C4-2B (cell line): ENCODE results near the gene PDRG1.

Experiments used
- H3K27ac ChIP-seq: fragments of 450-650 bp; 2 replicates; pipeline ENCODE4 v1.5.1; 2017
- ZFX ChIP-seq: fragments of 450-650 bp; IDR thresholded peaks from 2 replicates; pipeline ENCODE4 v1.6.1; 2017
- TF ChIP-seq, protein P1 (sequence below): fragments of 450-650 bp; conservative IDR thresholded peaks from 2 replicates; pipeline ENCODE4 v1.5.1; 2017; ENCODE audit warnings: mild to moderate bottlenecking

PDRG1 gene

DNA sequence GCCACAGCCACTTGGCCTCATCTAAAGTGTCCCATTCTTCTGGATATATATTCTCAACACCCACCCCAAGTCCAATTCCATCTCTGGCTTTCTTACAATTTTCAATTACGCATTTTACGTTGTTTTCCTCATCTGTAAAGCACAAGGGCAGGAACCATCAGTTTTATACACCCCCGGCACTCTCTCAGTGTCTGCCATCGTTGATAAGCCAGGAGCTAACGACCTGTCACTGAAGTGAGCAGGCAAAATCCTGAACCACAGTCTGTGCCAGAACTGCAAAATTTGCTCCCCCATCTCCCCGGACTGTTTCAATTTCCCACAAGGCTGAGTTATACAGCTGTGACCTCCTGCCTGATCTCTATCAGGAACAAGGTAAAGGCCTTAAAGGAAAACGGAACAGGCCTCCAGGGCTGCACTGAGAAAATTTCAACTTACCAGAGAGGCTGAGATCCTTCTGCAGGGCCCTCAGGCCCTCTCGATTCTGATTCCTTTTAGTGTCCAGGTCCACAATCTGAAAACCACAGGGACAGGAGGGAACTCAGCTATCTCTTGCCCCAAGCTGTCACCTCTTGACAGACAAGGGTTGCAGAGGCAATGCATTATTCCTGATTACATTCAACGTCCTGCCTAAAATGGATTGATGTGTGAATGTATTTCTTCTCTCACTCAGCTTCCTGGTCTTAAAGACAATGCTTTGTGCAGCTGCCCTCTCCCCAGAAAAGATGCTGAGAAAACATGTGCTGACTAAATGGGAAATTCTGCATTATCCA, 1.8 kb downstream of the PDRG1 start:
- H3K27ac ChIP-seq, result no peak overlapping the region; the same call in 1 of the 2 replicates
- TF ChIP-seq, protein P1, sequence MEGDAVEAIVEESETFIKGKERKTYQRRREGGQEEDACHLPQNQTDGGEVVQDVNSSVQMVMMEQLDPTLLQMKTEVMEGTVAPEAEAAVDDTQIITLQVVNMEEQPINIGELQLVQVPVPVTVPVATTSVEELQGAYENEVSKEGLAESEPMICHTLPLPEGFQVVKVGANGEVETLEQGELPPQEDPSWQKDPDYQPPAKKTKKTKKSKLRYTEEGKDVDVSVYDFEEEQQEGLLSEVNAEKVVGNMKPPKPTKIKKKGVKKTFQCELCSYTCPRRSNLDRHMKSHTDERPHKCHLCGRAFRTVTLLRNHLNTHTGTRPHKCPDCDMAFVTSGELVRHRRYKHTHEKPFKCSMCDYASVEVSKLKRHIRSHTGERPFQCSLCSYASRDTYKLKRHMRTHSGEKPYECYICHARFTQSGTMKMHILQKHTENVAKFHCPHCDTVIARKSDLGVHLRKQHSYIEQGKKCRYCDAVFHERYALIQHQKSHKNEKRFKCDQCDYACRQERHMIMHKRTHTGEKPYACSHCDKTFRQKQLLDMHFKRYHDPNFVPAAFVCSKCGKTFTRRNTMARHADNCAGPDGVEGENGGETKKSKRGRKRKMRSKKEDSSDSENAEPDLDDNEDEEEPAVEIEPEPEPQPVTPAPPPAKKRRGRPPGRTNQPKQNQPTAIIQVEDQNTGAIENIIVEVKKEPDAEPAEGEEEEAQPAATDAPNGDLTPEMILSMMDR, result no peak
- TF ChIP-seq ZFX, result no peak

DNA sequence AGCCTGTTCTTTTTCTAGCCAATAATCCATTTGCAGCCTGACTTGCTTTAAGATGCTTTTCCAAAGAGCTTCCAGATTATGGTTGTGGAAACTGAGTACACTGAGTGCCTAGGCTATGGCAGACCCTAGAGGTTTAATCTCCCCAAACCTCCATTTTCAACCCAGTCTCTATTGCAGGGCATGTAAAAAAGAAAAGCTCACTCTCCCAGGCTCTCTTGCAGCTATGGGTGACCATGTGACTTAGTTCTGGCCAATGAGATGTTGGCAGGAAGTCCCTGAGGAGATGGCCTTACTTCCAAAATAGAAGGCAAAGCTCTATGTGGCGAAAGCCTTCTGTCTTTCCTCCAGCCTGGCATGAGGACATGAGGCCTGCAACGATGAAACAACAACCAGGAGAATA, 3.8 kb downstream of the PDRG1 start:
- no peak overlapping the region for H3K27ac ChIP-seq
- TF ChIP-seq, protein P1, result no peak
- TF ChIP-seq ZFX, result no peak

DNA sequence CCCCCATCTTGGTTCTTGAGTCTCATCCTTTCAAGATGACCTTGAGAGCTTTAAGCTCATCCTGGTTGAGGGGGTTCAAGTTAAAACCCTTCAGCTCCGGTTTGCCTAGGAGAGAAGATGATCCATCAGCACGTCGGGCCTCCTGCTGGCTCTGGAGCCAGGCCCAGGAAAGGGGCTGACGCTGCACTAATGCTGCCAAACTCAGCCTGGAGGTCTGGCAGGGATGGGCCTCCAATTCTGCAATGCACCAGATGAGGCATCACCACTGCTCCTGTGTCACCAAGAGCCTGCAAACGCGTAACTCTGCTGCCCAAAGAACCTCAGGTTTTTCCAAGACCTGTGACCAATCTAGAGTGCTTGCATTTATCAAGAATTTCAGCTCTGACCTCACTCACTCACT, 6.1 kb downstream of the PDRG1 start:
- TF ChIP-seq, protein P1, result no peak
- no peak for TF ChIP-seq ZFX
- H3K27ac ChIP-seq, result peak overlapping the region; percentile 97

DNA sequence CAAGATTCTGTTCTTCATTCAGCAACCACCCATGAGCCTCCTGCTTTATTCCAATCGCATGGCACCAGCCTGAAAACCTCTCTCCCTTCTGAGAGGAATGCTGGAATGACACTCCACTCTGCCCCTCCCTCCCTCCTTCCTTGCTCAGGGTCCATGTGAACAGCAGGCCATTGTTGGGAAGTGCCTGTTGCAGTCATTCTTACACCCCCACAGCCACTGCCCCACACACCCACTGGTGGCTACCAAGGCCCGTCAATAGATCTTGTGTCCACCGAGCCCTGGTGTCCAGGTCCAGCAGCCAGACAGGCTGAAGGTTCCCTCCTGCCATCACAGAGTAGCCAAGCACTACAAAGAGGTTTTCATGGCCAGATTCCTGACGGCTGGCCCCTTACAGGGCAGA, 6.5 kb downstream of the PDRG1 start:
- peak overlapping the region; percentile 97 for H3K27ac ChIP-seq
- TF ChIP-seq ZFX, result no peak
- TF ChIP-seq, protein P1, result no peak

DNA sequence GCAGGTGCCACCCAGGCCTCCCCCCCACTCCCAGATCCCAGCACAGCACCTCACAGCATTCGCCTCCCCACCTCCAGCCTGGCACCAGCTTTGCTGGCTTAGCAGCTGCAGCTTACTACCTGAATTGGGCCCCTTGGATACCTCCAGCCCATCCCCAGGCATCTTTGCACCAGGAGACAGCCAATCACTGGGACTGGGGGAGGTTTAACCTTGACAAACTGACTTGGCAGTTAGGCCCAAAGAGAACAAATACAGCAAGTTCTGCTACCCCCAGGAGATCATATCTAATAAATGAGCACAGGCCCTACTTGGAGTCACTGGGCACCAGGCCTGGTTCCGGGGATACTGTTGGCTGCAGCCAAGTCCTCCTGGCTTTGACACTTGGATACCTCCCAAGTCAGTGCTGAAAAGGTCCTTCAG, 8.8 kb downstream of the PDRG1 start:
- no peak for TF ChIP-seq ZFX
- TF ChIP-seq, protein P1, result no peak
- peak overlapping the region; percentile 97 for H3K27ac ChIP-seq

DNA sequence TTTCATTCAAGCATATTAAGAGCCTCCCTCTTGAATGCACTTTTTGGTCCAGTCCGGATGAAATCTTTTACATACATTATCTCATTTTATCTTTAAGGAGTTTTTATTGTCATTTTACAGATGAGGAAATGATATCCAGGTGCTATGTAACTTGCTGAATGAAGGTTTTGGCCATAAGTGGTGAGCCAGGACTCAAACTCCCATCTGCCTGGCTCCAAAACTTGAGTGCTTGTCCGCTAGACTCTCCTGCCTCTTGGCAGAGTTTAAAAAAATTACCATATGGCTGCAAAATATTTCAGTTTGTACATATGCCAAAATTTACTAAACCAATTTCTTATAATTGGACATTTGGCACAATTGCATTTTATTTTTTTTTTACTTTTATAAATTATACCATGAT, 12.2 kb downstream of the PDRG1 start:
- TF ChIP-seq ZFX, result no peak
- TF ChIP-seq, protein P1, result no peak
- H3K27ac ChIP-seq, result no peak overlapping the region

DNA sequence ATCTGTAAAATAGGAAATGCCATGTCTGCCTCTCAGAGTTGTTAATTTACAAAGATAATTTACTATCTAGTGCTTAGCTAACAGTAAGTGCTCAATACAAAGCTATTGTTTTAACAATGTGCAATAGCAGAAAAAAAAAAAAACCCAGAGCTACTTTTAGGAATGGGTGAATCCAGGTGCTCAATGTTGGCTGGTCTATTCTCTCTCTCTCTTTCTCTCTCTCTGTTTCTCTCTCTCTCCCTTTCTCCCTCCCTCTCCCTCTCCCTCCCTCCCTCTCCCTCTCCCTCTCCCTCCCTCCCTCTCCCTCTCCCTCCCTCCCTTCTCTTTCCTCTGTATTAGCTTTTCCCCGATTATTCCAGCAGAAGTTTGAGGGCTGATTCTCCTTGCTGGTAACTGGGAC, 14.0 kb downstream of the PDRG1 start:
- H3K27ac ChIP-seq, result no peak overlapping the region
- TF ChIP-seq, protein P1, result no peak
- TF ChIP-seq ZFX, result no peak
